ENCODE results near the gene SKIC3.

SKIC3 gene

GRCh38 chr5:95555553-95555952, 776 bp upstream of the SKIC3 start:
- no peaks in the 10 kb centered on the region for H3K9me3 ChIP-seq (ENCODE audit: insufficient read depth, low read length)
- no peak for DNase-seq (ENCODE audit: low read depth, low spot score)
- H3K36me3 ChIP-seq (ENCODE audit: insufficient read depth, insufficient read length, low read length) = peaks cover 19% of the 10 kb centered on the region
- peak overlapping the region; percentile 89 for H3K9ac ChIP-seq (ENCODE audit: insufficient read length, low read depth)
- peak overlapping the region; percentile 73 for H3K4me3 ChIP-seq (ENCODE audit: insufficient read length, low read depth)
- H3K4me1 ChIP-seq (ENCODE audit: insufficient read depth, insufficient read length) = no peaks in the 10 kb centered on the region
- TF ChIP-seq SUZ12 (IDR thresholded peaks at IDR 0.05; ENCODE audit: extremely low read depth, insufficient read depth, insufficient read length) (no peak), ZNF274 (IDR thresholded peaks at IDR 0.05; ENCODE audit: low read depth, low read length) (no peak), YY1 (IDR thresholded peaks at IDR 0.05; ENCODE audit: insufficient read depth, insufficient read length) (no peak)
- no peaks in the 10 kb centered on the region for H3K27me3 ChIP-seq (ENCODE audit: insufficient read depth, insufficient read length)

GRCh38 chr5:95554331-95554646, 488 bp downstream of the SKIC3 start:
- Histone ChIP-seq H3K4me1 (ENCODE audit: insufficient read depth, insufficient read length) (no peaks in the 10 kb centered on the region), H3K4me3 (ENCODE audit: insufficient read length, low read depth) (peak overlapping the region; percentile 73), H3K36me3 (ENCODE audit: insufficient read depth, insufficient read length, low read length) (peaks cover 22% of the 10 kb centered on the region), H3K9me3 (ENCODE audit: insufficient read depth, low read length) (no peaks in the 10 kb centered on the region), H3K27me3 (ENCODE audit: insufficient read depth, insufficient read length) (no peaks in the 10 kb centered on the region), H3K9ac (ENCODE audit: insufficient read length, low read depth) (peak overlapping the region; percentile 44)
- no peak for DNase-seq (ENCODE audit: low read depth, low spot score)
- TF ChIP-seq SUZ12 (IDR thresholded peaks at IDR 0.05; ENCODE audit: extremely low read depth, insufficient read depth, insufficient read length) = no peak
- TF ChIP-seq ZNF274 (IDR thresholded peaks at IDR 0.05; ENCODE audit: low read depth, low read length) = no peak
- TF ChIP-seq YY1 (IDR thresholded peaks at IDR 0.05; ENCODE audit: insufficient read depth, insufficient read length) = no peak

GRCh38 chr5:95549030-95549429, 5.7 kb downstream of the SKIC3 start:
- DNase-seq (ENCODE audit: low read depth, low spot score) = no peak
- peaks cover 64% of the 10 kb centered on the region for H3K36me3 ChIP-seq (ENCODE audit: insufficient read depth, insufficient read length, low read length)
- no peaks in the 10 kb centered on the region for H3K9me3 ChIP-seq (ENCODE audit: insufficient read depth, low read length)
- H3K4me1 ChIP-seq (ENCODE audit: insufficient read depth, insufficient read length) = no peaks in the 10 kb centered on the region
- no peak overlapping the region for H3K9ac ChIP-seq (ENCODE audit: insufficient read length, low read depth)
- no peak overlapping the region for H3K4me3 ChIP-seq (ENCODE audit: insufficient read length, low read depth)
- H3K27me3 ChIP-seq (ENCODE audit: insufficient read depth, insufficient read length) = no peaks in the 10 kb centered on the region
- TF ChIP-seq YY1 (IDR thresholded peaks at IDR 0.05; ENCODE audit: insufficient read depth, insufficient read length) (no peak), SUZ12 (IDR thresholded peaks at IDR 0.05; ENCODE audit: extremely low read depth, insufficient read depth, insufficient read length) (no peak), ZNF274 (IDR thresholded peaks at IDR 0.05; ENCODE audit: low read depth, low read length) (no peak)

GRCh38 chr5:95543017-95543705, 11.6 kb downstream of the SKIC3 start:
- Histone ChIP-seq H3K4me3 (ENCODE audit: insufficient read length, low read depth) (no peak overlapping the region), H3K9ac (ENCODE audit: insufficient read length, low read depth) (no peak overlapping the region), H3K36me3 (ENCODE audit: insufficient read depth, insufficient read length, low read length) (peaks cover 81% of the 10 kb centered on the region), H3K9me3 (ENCODE audit: insufficient read depth, low read length) (no peaks in the 10 kb centered on the region), H3K27me3 (ENCODE audit: insufficient read depth, insufficient read length) (no peaks in the 10 kb centered on the region), H3K4me1 (ENCODE audit: insufficient read depth, insufficient read length) (no peaks in the 10 kb centered on the region)
- DNase-seq (ENCODE audit: low read depth, low spot score) = no peak
- TF ChIP-seq ZNF274 (IDR thresholded peaks at IDR 0.05; ENCODE audit: low read depth, low read length) = no peak
- no peak for TF ChIP-seq SUZ12 (IDR thresholded peaks at IDR 0.05; ENCODE audit: extremely low read depth, insufficient read depth, insufficient read length)
- no peak for TF ChIP-seq YY1 (IDR thresholded peaks at IDR 0.05; ENCODE audit: insufficient read depth, insufficient read length)

GRCh38 chr5:95537501-95537900, 17.3 kb downstream of the SKIC3 start:
- TF ChIP-seq ZNF274 (IDR thresholded peaks at IDR 0.05; ENCODE audit: low read depth, low read length) (no peak), SUZ12 (IDR thresholded peaks at IDR 0.05; ENCODE audit: extremely low read depth, insufficient read depth, insufficient read length) (no peak), YY1 (IDR thresholded peaks at IDR 0.05; ENCODE audit: insufficient read depth, insufficient read length) (no peak)
- H3K9me3 ChIP-seq (ENCODE audit: insufficient read depth, low read length) = no peaks in the 10 kb centered on the region
- H3K27me3 ChIP-seq (ENCODE audit: insufficient read depth, insufficient read length) = no peaks in the 10 kb centered on the region
- H3K4me1 ChIP-seq (ENCODE audit: insufficient read depth, insufficient read length) = no peaks in the 10 kb centered on the region
- no peak for DNase-seq (ENCODE audit: low read depth, low spot score)
- H3K4me3 ChIP-seq (ENCODE audit: insufficient read length, low read depth) = no peak overlapping the region
- no peak overlapping the region for H3K9ac ChIP-seq (ENCODE audit: insufficient read length, low read depth)
- peaks cover 41% of the 10 kb centered on the region for H3K36me3 ChIP-seq (ENCODE audit: insufficient read depth, insufficient read length, low read length)

- no peaks in the 10 kb centered on the region for H3K27me3 ChIP-seq (ENCODE audit: insufficient read depth, insufficient read length)
- no peak for TF ChIP-seq SUZ12 (IDR thresholded peaks at IDR 0.05; ENCODE audit: extremely low read depth, insufficient read depth, insufficient read length)
- no peak for TF ChIP-seq ZNF274 (IDR thresholded peaks at IDR 0.05; ENCODE audit: low read depth, low read length)
- no peak for TF ChIP-seq YY1 (IDR thresholded peaks at IDR 0.05; ENCODE audit: insufficient read depth, insufficient read length)
- H3K4me1 ChIP-seq (ENCODE audit: insufficient read depth, insufficient read length) = no peaks in the 10 kb centered on the region
- H3K9ac ChIP-seq (ENCODE audit: insufficient read length, low read depth) = no peak overlapping the region
- no peaks in the 10 kb centered on the region for H3K9me3 ChIP-seq (ENCODE audit: insufficient read depth, low read length)
- DNase-seq (ENCODE audit: low read depth, low spot score) = no peak
- peaks cover 30% of the 10 kb centered on the region for H3K36me3 ChIP-seq (ENCODE audit: insufficient read depth, insufficient read length, low read length)
- H3K4me3 ChIP-seq (ENCODE audit: insufficient read length, low read depth) = no peak overlapping the region
Measured at GRCh38 chr5:95533761-95534160, 21.0 kb downstream of the SKIC3 start.

GRCh38 chr5:95533106-95533505, 21.7 kb downstream of the SKIC3 start:
- Histone ChIP-seq H3K9me3 (ENCODE audit: insufficient read depth, low read length) (no peaks in the 10 kb centered on the region), H3K9ac (ENCODE audit: insufficient read length, low read depth) (no peak overlapping the region), H3K36me3 (ENCODE audit: insufficient read depth, insufficient read length, low read length) (peaks cover 30% of the 10 kb centered on the region), H3K4me3 (ENCODE audit: insufficient read length, low read depth) (no peak overlapping the region), H3K27me3 (ENCODE audit: insufficient read depth, insufficient read length) (no peaks in the 10 kb centered on the region), H3K4me1 (ENCODE audit: insufficient read depth, insufficient read length) (no peaks in the 10 kb centered on the region)
- DNase-seq (ENCODE audit: low read depth, low spot score) = no peak
- TF ChIP-seq ZNF274 (IDR thresholded peaks at IDR 0.05; ENCODE audit: low read depth, low read length) (no peak), SUZ12 (IDR thresholded peaks at IDR 0.05; ENCODE audit: extremely low read depth, insufficient read depth, insufficient read length) (no peak), YY1 (IDR thresholded peaks at IDR 0.05; ENCODE audit: insufficient read depth, insufficient read length) (no peak)
